ENCODE measurements around the gene NCOR1. TPM values are rescaled to one million over a fixed set of nuclear protein-coding genes. Genes with fewer than 3 reads are reported as not detected.

The NCOR1 gene
- total RNA-seq, 2 experiments from 2014 or later: 68.0 to 134 TPM

DNA sequence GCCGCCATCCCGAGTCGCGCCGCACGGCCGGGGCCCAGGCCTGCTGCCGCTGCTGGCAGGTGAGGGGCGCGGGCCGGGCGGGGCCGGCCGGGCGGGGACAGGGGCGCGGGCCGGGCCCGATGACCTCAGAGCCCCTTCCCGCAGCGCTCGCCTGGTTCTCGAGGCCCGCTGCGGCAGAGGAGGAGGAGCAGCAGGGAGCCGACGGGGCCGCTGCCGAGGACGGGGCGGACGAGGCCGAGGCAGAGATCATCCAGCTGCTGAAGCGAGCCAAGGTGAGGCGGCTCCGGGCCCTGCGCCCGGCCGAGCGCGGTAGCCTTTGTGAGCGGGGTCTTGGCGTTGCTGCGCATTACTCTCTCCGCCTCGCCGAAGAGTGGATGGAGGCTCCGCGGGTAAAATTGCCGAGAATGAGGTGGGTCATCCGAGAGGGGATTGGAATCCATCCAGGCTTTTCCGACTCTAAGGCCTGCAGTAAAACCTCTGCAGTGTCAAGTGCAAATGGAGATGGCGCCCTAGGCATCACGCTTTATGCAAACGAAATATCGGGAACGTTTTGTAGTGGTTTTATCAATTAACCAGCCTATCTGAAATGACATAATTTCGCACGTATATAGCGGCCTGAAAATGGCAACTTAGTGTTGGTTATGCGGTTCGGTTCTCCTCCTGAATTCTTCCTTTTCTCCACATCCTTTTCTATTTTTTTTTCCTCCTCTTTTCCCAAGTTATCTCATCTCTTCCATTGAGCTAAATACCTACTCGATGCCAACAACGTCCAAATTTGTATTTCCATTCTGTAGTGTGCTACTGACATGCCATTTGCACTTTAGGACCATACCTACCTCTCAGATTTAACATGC is 215.1 kb downstream of the NCOR1 start:
- peak; percentile 55 for DNase-seq (ENCODE audit: low spot score)

DNA sequence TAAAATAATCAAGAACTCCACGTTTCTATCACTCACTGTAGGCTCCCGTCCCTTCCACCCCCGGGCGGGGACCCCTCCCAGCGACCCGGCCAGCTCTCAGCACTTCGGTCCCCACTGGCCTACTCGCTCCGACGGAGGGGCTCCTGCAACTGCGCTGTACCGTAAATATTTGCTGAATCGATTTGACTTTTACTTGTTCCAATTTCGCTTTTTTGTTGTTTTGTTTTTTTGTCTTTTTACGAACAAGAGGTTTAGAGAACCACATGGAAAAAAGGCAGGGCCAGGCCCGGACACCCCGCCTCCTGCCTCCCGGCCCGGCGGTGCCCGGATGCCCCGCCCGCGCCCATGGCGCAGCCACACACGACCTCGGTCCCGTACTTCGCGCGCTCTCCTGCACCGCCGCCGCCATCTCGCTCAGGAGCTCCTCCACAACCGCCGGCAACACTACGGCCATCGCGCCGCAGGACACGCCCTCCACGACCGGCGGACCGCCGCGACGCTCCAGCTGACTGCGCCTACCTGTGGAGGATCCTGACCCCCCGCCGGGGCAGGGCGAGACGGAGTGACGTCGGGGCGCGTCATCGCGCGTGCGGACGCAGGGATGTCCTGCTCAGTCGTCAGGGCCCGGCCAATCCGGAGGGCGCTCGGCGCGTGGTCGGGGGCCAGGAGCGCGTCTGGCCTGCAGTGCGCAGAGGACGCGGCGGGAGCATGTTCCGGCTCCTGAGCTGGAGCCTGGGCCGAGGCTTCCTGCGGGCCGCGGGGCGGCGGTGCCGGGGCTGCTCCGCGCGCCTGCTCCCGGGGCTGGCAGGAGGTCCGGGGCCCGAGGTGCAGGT is 216.0 kb downstream of the NCOR1 start, which contains the start of the genes TTC19 and ZSWIM7:
TSS of gene TTC19 (plus strand) at position 684 of the 833 bp plus-strand sequence. CDS start at position 709, 25 bp downstream.
TSS of gene ZSWIM7 (minus strand) at position 564 of the 833 bp plus-strand sequence. CDS start at position 454, 110 bp downstream.
- DNase-seq (ENCODE audit: low spot score): peak; percentile 96
- Histone ChIP-seq H3K4me1 (ENCODE audit: insufficient read depth, low read length, poor library complexity, severe bottlenecking) (peaks cover 14% of the 10 kb centered on the region), H3K9me3 (ENCODE audit: low read length) (peaks cover 18% of the 10 kb centered on the region), H3K27ac (ENCODE audit: low read depth, low read length, poor library complexity, severe bottlenecking) (peak within 1 kb of the TSS; percentile 85), H3K4me3 (ENCODE audit: low read depth, low read length, poor library complexity, severe bottlenecking) (peak within 1 kb of the TSS; percentile 94), H3K79me2 (ENCODE audit: insufficient read depth, low read depth, low read length) (peaks cover 30% of the 10 kb centered on the region), H3K36me3 (ENCODE audit: insufficient read depth, low read length) (peaks cover 54% of the 10 kb centered on the region), H3K4me2 (ENCODE audit: low read length) (peak within 1 kb of the TSS; percentile 88), H3K9me2 (ENCODE audit: insufficient read depth, low read length) (no peaks in the 10 kb centered on the region), H4K20me1 (ENCODE audit: insufficient read depth, low read length) (peaks cover 9% of the 10 kb centered on the region; the same call in 1 of the 2 replicates), H2AFZ (ENCODE audit: low read length) (peak within 1 kb of the TSS; percentile 94)
- POLR2A ChIA-PET: no interaction called here
- no TSS peak for BruUV-seq (replicated peaks)
- intact Hi-C loops (cut with micrococcal nuclease; ENCODE audit: unreplicated experiment): loop anchor here (2.0 kb wide), 2 partner anchors 537 to 743 kb away; no protein-coding TSS in a partner anchor
- CTCF ChIA-PET (ENCODE audit: unreplicated experiment): no interaction called here
- no peak for TF ChIP-seq EZH2phosphoT487 (IDR thresholded peaks at IDR 0.05; ENCODE audit: borderline replicate concordance, low read depth, low read length)
- TF ChIP-seq, protein P1, sequence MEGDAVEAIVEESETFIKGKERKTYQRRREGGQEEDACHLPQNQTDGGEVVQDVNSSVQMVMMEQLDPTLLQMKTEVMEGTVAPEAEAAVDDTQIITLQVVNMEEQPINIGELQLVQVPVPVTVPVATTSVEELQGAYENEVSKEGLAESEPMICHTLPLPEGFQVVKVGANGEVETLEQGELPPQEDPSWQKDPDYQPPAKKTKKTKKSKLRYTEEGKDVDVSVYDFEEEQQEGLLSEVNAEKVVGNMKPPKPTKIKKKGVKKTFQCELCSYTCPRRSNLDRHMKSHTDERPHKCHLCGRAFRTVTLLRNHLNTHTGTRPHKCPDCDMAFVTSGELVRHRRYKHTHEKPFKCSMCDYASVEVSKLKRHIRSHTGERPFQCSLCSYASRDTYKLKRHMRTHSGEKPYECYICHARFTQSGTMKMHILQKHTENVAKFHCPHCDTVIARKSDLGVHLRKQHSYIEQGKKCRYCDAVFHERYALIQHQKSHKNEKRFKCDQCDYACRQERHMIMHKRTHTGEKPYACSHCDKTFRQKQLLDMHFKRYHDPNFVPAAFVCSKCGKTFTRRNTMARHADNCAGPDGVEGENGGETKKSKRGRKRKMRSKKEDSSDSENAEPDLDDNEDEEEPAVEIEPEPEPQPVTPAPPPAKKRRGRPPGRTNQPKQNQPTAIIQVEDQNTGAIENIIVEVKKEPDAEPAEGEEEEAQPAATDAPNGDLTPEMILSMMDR (conservative IDR thresholded peaks at IDR 0.05; ENCODE audit: low read length): no peak

More for the DNA sequence above, 215.1 kb downstream of the NCOR1 start:
- Histone ChIP-seq H3K4me2 (ENCODE audit: low read length) (peak overlapping the region; percentile 88), H3K79me2 (ENCODE audit: insufficient read depth, low read depth, low read length) (peaks cover 30% of the 10 kb centered on the region), H3K4me1 (ENCODE audit: insufficient read depth, low read length, poor library complexity, severe bottlenecking) (peaks cover 14% of the 10 kb centered on the region), H2AFZ (ENCODE audit: low read length) (peak overlapping the region; percentile 59), H3K4me3 (ENCODE audit: low read depth, low read length, poor library complexity, severe bottlenecking) (peak overlapping the region; percentile 94), H3K36me3 (ENCODE audit: insufficient read depth, low read length) (peaks cover 62% of the 10 kb centered on the region), H3K27ac (ENCODE audit: low read depth, low read length, poor library complexity, severe bottlenecking) (peak overlapping the region; percentile 85), H4K20me1 (ENCODE audit: insufficient read depth, low read length) (peaks cover 9% of the 10 kb centered on the region; the same call in 1 of the 2 replicates), H3K9me3 (ENCODE audit: low read length) (peaks cover 18% of the 10 kb centered on the region), H3K9me2 (ENCODE audit: insufficient read depth, low read length) (no peaks in the 10 kb centered on the region)
- ChIA-PET POLR2A (interaction anchor here (0.7 to 1.5 kb wide), 4 partner anchors 9 to 187 kb away, joined by 3 read pairs; no protein-coding TSS in a partner anchor), CTCF (ENCODE audit: unreplicated experiment) (no interaction called here)
- intact Hi-C loops (cut with micrococcal nuclease; ENCODE audit: unreplicated experiment): loop anchor here (2.0 kb wide), 2 partner anchors 537 to 743 kb away; no protein-coding TSS in a partner anchor
- BruUV-seq (replicated peaks): no TSS peak
- no peak for TF ChIP-seq EZH2phosphoT487 (IDR thresholded peaks at IDR 0.05; ENCODE audit: borderline replicate concordance, low read depth, low read length)
- TF ChIP-seq, protein P1 (conservative IDR thresholded peaks at IDR 0.05; ENCODE audit: low read length): 0 out of 2 replicates have a peak, but pooled peaks have one; percentile 36

Measured in OCI-LY7 (cell line).